ENCODE results near the gene SYTL3. TPM values are rescaled to one million over a fixed set of nuclear protein-coding genes. Genes with fewer than 3 reads are reported as not detected.
A peak's percentile ranks its signal among the peaks of the same experiment; 100 is the strongest.

SYTL3 gene
- total RNA-seq, 2 donors from 2014 or later: 267 to 353 TPM

GRCh38 chr6:158763434-158764182 is 113.8 kb downstream of the SYTL3 start:
- H3K4me1 Mint-ChIP-seq (ENCODE audit: low read depth): peaks cover 8% of the 10 kb centered on the region
- H3K36me3 Mint-ChIP-seq (ENCODE audit: insufficient read depth in 2 of 2): peaks cover 16 to 40% of the 10 kb centered on the region in 2 donors
- DNase-seq (no peak), ATAC-seq (replicated peaks in 1 of 2) (no peak)
- no peak overlapping the region for H3K4me3 Mint-ChIP-seq
- H3K27me3 Mint-ChIP-seq (ENCODE audit: low read depth): no peaks in the 10 kb centered on the region
- peak overlapping the region; percentile 56 for H3K27ac Mint-ChIP-seq
- H3K9me3 Mint-ChIP-seq: no peaks in the 10 kb centered on the region

- peaks cover 12% of the 10 kb centered on the region for H3K4me1 Mint-ChIP-seq (ENCODE audit: low read depth)
- no peak for ATAC-seq (replicated peaks in 1 of 2)
- H3K36me3 Mint-ChIP-seq (ENCODE audit: insufficient read depth in 2 of 2): peaks cover 18 to 40% of the 10 kb centered on the region in 2 donors
- H3K27ac Mint-ChIP-seq: peak overlapping the region; percentile 69
- no peaks in the 10 kb centered on the region for H3K9me3 Mint-ChIP-seq
- H3K4me3 Mint-ChIP-seq: no peak overlapping the region
- no peaks in the 10 kb centered on the region for H3K27me3 Mint-ChIP-seq (ENCODE audit: low read depth)
- no peak for DNase-seq
Observed at GRCh38 chr6:158764183-158764849, 114.5 kb downstream of the SYTL3 start.

GRCh38 chr6:158764926-158765325 is 115.1 kb downstream of the SYTL3 start:
- no peaks in the 10 kb centered on the region for H3K9me3 Mint-ChIP-seq
- H3K27me3 Mint-ChIP-seq (ENCODE audit: low read depth): no peaks in the 10 kb centered on the region
- H3K36me3 Mint-ChIP-seq (ENCODE audit: insufficient read depth in 2 of 2): peaks cover 23 to 44% of the 10 kb centered on the region in 2 donors
- ATAC-seq (replicated peaks in 1 of 2) (no peak), DNase-seq (peak in 1 of 2 donors; percentile 10)
- H3K4me3 Mint-ChIP-seq: no peak overlapping the region
- H3K4me1 Mint-ChIP-seq (ENCODE audit: low read depth): peaks cover 18% of the 10 kb centered on the region
- H3K27ac Mint-ChIP-seq: peak overlapping the region; percentile 69

DNA sequence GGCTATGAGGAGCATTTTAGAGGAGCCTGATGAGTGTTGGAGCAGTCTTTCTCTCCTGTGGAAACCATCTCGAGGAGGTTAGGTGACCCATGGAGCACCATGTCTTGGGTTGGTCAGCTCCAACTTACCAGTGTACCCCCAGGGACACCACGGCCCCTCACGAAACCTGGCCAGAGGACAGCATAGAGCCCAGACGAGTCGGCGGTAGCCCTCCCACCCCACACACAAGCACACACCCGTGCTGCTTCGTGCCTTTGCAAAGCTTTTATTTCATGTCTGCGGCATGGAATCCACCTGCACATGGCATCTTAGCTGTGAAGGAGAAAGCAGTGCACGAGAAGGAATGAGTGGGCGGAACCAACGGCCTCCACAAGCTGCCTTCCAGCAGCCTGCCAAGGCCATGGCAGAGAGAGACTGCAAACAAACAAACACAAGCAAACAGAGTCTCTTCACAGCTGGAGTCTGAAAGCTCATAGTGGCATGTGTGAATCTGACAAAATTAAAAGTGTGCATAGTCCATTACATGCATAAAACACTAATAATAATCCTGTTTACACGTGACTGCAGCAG is 115.7 kb downstream of the SYTL3 start:
- H3K36me3 Mint-ChIP-seq (ENCODE audit: insufficient read depth in 2 of 2): peaks cover 24 to 49% of the 10 kb centered on the region in 2 donors
- H3K27me3 Mint-ChIP-seq (ENCODE audit: low read depth): no peaks in the 10 kb centered on the region
- no peaks in the 10 kb centered on the region for H3K9me3 Mint-ChIP-seq
- H3K27ac Mint-ChIP-seq: no peak overlapping the region
- peaks cover 20% of the 10 kb centered on the region for H3K4me1 Mint-ChIP-seq (ENCODE audit: low read depth)
- H3K4me3 Mint-ChIP-seq: no peak overlapping the region
- DNase-seq (no peak), ATAC-seq (replicated peaks in 1 of 2) (no peak)

- peak overlapping the region; percentile 91 for H3K27ac Mint-ChIP-seq
- no peak for DNase-seq
- H3K27me3 Mint-ChIP-seq (ENCODE audit: low read depth): no peaks in the 10 kb centered on the region
- no peaks in the 10 kb centered on the region for H3K9me3 Mint-ChIP-seq
- peaks cover 21 to 54% of the 10 kb centered on the region in 2 donors for H3K36me3 Mint-ChIP-seq (ENCODE audit: insufficient read depth in 2 of 2)
- H3K4me3 Mint-ChIP-seq: peak overlapping the region in 1 of 2 donors; percentile 36
- peaks cover 33% of the 10 kb centered on the region for H3K4me1 Mint-ChIP-seq (ENCODE audit: low read depth)
- peak; percentile 3 for ATAC-seq (replicated peaks in 1 of 2)
Observed at GRCh38 chr6:158766621-158767455, 117.0 kb downstream of the SYTL3 start.

DNA sequence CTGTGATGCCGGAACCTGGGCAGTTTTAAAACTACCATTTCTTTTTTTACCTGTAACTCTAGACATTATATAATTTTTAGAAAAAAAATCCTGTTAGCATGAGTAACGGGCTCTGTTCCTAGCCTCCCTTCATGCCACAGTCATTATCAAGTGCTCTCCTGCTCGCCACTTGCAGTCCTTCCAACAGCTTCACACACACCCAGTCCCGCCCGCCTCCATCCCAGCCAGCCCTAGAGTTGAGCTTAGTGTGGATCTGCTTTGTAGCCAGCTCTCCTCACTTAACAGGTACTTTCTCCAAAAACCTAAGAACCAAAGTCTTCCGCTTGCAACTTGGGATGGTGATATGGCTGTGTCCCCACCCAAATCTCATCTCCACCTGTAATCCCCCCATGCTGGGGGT is 117.9 kb downstream of the SYTL3 start:
- Mint-ChIP-seq H3K9me3 (no peaks in the 10 kb centered on the region), H3K36me3 (ENCODE audit: insufficient read depth in 2 of 2) (peaks cover 19 to 48% of the 10 kb centered on the region in 2 donors), H3K4me3 (no peak overlapping the region), H3K27me3 (ENCODE audit: low read depth) (no peaks in the 10 kb centered on the region), H3K27ac (peak overlapping the region; percentile 91), H3K4me1 (ENCODE audit: low read depth) (peaks cover 38% of the 10 kb centered on the region)
- DNase-seq (no peak), ATAC-seq (replicated peaks in 1 of 2) (no peak)

DNA sequence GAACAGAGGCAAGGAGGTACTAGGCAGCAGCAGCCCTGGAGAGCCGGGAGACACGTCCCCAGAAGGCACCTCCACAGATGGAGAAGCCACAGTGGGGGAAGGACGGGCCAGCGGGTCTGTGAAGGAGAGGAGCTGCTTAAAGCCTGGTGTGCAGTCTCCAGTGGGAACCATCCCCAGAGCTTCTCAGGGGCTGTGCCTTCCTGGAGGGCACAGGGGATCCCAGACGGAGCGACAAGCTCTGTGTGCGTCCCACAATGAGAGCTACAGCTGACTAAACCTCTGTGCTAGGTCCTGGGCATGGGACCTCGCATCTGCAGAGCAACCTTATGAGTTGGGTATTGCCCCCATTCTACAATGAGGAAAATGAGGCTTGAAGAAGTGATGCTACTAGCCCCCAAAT is 118.6 kb downstream of the SYTL3 start:
- DNase-seq (no peak), ATAC-seq (replicated peaks in 1 of 2) (peak in 1 of 2 donors; percentile 1)
- Mint-ChIP-seq H3K36me3 (ENCODE audit: insufficient read depth in 2 of 2) (peaks cover 18 to 46% of the 10 kb centered on the region in 2 donors), H3K4me1 (ENCODE audit: low read depth) (peaks cover 42% of the 10 kb centered on the region), H3K27me3 (ENCODE audit: low read depth) (no peaks in the 10 kb centered on the region), H3K9me3 (no peaks in the 10 kb centered on the region), H3K4me3 (no peak overlapping the region), H3K27ac (peak overlapping the region; percentile 11)

DNA sequence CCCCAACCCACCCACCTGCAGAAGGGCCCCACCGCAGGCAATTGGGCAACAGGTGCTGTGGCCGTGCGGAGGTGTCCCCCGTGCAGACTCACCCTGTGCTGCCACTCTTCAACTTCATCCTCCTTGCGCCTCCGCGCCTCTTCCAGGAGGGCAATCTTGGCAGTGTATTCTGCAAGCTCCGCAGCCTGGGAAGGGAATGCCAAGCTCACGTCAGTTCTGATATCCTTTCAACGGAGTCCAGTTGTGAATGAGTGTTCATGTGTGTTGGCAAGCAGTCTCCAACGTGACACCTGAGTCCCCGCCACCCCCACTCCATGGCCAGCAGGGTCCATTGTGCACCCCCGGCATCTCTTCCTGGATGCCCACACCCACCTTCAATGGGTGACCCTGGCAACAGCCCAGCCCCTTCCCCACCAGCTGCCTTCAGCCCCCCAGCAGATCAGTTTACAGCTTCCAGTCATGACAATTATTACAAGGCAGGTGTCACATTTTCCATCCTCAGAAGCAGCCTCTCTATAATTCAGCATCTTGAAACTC is 119.4 kb downstream of the SYTL3 start:
- ATAC-seq (replicated peaks in 1 of 2) (no peak), DNase-seq (no peak)
- H3K4me1 Mint-ChIP-seq (ENCODE audit: low read depth): peaks cover 49% of the 10 kb centered on the region
- no peak overlapping the region for H3K4me3 Mint-ChIP-seq
- peak overlapping the region; percentile 76 for H3K27ac Mint-ChIP-seq
- H3K27me3 Mint-ChIP-seq (ENCODE audit: low read depth): no peaks in the 10 kb centered on the region
- H3K9me3 Mint-ChIP-seq: no peaks in the 10 kb centered on the region
- H3K36me3 Mint-ChIP-seq (ENCODE audit: insufficient read depth in 2 of 2): peaks cover 18 to 40% of the 10 kb centered on the region in 2 donors

GRCh38 chr6:158769771-158770432 is 120.0 kb downstream of the SYTL3 start:
- ATAC-seq (replicated peaks in 1 of 2) (no peak), DNase-seq (no peak)
- Mint-ChIP-seq H3K4me3 (no peak overlapping the region), H3K4me1 (ENCODE audit: low read depth) (peaks cover 55% of the 10 kb centered on the region), H3K36me3 (ENCODE audit: insufficient read depth in 2 of 2) (peaks cover 20 to 43% of the 10 kb centered on the region in 2 donors), H3K27me3 (ENCODE audit: low read depth) (no peaks in the 10 kb centered on the region), H3K9me3 (no peaks in the 10 kb centered on the region), H3K27ac (peak overlapping the region; percentile 76)

DNA sequence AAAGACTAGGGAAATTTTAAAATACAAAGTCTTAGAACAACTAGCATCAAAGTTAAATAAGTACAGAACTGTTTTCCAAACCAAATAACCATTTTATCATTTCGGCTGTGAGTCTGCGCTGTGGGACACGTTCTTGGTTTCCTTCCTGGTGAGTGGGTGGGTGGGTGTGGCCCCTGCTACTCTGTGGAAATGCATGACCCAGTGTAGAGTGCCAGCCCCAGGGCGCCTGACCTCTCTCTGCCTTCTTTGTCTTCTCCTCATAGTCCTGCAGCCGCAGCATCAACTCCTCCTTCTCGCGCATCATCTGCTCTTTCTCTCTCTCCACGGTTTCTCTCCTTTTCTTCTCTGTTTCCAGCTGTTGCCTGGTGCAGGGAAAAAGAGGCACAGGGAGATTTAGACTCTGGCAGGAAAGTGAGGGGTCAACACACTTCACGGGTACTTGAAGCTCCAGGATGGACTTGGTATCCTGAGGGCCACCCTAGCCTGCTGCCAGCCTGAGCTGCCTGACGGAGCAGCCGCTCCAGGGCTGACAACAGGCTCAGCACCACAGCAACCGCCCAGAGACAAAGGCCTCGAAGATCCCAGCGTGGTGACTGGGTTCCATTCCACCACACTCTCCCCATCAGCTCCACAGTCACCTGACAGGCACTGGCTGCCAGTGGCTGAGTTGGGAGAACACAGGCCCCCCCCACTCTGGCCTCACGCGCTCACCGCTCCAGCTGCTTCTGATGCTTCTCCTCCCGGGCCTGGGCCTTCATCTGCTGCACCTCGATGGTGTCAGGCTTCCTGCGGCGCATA is 120.9 kb downstream of the SYTL3 start:
- Mint-ChIP-seq H3K4me3 (no peak overlapping the region), H3K36me3 (ENCODE audit: insufficient read depth in 2 of 2) (peaks cover 20 to 44% of the 10 kb centered on the region in 2 donors), H3K27ac (peak overlapping the region; percentile 76), H3K27me3 (ENCODE audit: low read depth) (no peaks in the 10 kb centered on the region), H3K9me3 (no peaks in the 10 kb centered on the region), H3K4me1 (ENCODE audit: low read depth) (peaks cover 60% of the 10 kb centered on the region)
- ATAC-seq (replicated peaks in 1 of 2) (peak; percentile 10 to 15), DNase-seq (no peak)

- Mint-ChIP-seq H3K36me3 (ENCODE audit: insufficient read depth in 2 of 2) (peaks cover 20 to 41% of the 10 kb centered on the region in 2 donors), H3K9me3 (no peaks in the 10 kb centered on the region), H3K4me1 (ENCODE audit: low read depth) (peaks cover 60% of the 10 kb centered on the region), H3K4me3 (no peak overlapping the region), H3K27ac (peak overlapping the region; percentile 76), H3K27me3 (ENCODE audit: low read depth) (no peaks in the 10 kb centered on the region)
- peak; percentile 2 to 4 for ATAC-seq (replicated peaks in 1 of 2)
- no peak for DNase-seq
Observed at GRCh38 chr6:158771399-158772152, 121.7 kb downstream of the SYTL3 start.

Data from activated T-cell treated with anti-CD3 and anti-CD28 coated beads, Interleukin-2, amount 50 U/mL, for 72 hours (primary cell).